ENCODE measurements around the gene BTBD8.

- TF ChIP-seq RNF2 (IDR thresholded peaks at IDR 0.05) (no peak), PATZ1 (CRISPR knock-in tag; IDR thresholded peaks at IDR 0.05; ENCODE audit: borderline replicate concordance) (no peak), ZNF512 (tag; IDR thresholded peaks at IDR 0.05) (no peak), KAT2B (IDR thresholded peaks at IDR 0.05; ENCODE audit: low read depth, low read length) (no peak), TAF1 (IDR thresholded peaks at IDR 0.05; ENCODE audit: control insufficient read depth, extremely low read depth, insufficient read depth, low read length, severe bottlenecking) (no peak), BHLHE40 (IDR thresholded peaks at IDR 0.05; ENCODE audit: low read length) (no peak), ARID3A (IDR thresholded peaks at IDR 0.05; ENCODE audit: borderline replicate concordance, low read depth, low read length) (no peak), PPARD (CRISPR knock-in tag; IDR thresholded peaks at IDR 0.05) (no peak), CTCF (IDR thresholded peaks at IDR 0.05 in 2 of 3, conservative IDR thresholded peaks at IDR 0.05 in 1 of 3; ENCODE audit: insufficient read depth in 2 of 3, low read depth in 1 of 3, low read length in 3 of 3) (no peak), FOS (IDR thresholded peaks at IDR 0.05; ENCODE audit: extremely low read depth, insufficient read length) (no peak), ZNF134 (CRISPR knock-in tag; conservative IDR thresholded peaks at IDR 0.05) (no peak), MIER1 (IDR thresholded peaks at IDR 0.05; ENCODE audit: low read depth) (no peak)
- TF ChIP-seq, protein P1, sequence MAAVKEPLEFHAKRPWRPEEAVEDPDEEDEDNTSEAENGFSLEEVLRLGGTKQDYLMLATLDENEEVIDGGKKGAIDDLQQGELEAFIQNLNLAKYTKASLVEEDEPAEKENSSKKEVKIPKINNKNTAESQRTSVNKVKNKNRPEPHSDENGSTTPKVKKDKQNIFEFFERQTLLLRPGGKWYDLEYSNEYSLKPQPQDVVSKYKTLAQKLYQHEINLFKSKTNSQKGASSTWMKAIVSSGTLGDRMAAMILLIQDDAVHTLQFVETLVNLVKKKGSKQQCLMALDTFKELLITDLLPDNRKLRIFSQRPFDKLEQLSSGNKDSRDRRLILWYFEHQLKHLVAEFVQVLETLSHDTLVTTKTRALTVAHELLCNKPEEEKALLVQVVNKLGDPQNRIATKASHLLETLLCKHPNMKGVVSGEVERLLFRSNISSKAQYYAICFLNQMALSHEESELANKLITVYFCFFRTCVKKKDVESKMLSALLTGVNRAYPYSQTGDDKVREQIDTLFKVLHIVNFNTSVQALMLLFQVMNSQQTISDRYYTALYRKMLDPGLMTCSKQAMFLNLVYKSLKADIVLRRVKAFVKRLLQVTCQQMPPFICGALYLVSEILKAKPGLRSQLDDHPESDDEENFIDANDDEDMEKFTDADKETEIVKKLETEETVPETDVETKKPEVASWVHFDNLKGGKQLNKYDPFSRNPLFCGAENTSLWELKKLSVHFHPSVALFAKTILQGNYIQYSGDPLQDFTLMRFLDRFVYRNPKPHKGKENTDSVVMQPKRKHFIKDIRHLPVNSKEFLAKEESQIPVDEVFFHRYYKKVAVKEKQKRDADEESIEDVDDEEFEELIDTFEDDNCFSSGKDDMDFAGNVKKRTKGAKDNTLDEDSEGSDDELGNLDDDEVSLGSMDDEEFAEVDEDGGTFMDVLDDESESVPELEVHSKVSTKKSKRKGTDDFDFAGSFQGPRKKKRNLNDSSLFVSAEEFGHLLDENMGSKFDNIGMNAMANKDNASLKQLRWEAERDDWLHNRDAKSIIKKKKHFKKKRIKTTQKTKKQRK (IDR thresholded peaks at IDR 0.05; ENCODE audit: borderline replicate concordance, low read depth, low read length): no peak
These were observed 45.1 kb downstream of the BTBD8 start for GRCh38 chr1:92125204-92125603.

All from K562 (cell line).